ENCODE measurements around the gene OVCA2.

DNA sequence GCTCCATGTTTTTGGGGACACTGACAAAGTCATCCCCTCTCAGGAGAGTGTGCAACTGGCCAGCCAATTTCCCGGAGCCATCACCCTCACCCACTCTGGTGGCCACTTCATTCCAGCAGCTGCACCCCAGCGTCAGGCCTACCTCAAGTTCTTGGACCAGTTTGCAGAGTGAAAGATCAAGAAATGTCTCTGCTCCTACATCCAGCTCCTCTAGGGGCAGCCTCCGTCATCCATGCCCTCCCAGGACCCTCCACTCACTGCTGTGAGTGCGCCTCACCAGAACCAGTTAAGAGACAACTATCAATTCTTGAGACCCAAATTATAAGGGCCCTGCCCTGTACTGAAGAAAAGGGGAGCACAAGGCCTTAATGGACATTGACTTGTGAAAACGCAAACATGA lies 1.1 kb downstream of the OVCA2 start:
- TF ChIP-seq YY1 (IDR thresholded peaks at IDR 0.05; ENCODE audit: insufficient read depth, insufficient read length) (no peak), ZNF274 (IDR thresholded peaks at IDR 0.05; ENCODE audit: low read depth, low read length) (no peak), SUZ12 (IDR thresholded peaks at IDR 0.05; ENCODE audit: extremely low read depth, insufficient read depth, insufficient read length) (no peak)

Data from NT2/D1 (cell line).